ENCODE measurements around the gene PGBD2. TPM values are rescaled to one million over a fixed set of nuclear protein-coding genes. Genes with fewer than 3 reads are reported as not detected.
A peak's percentile ranks its signal among the peaks of the same experiment; 100 is the strongest.

PGBD2 gene
- total RNA-seq, 1 experiment from 2014 or later: 6.5 TPM

DNA sequence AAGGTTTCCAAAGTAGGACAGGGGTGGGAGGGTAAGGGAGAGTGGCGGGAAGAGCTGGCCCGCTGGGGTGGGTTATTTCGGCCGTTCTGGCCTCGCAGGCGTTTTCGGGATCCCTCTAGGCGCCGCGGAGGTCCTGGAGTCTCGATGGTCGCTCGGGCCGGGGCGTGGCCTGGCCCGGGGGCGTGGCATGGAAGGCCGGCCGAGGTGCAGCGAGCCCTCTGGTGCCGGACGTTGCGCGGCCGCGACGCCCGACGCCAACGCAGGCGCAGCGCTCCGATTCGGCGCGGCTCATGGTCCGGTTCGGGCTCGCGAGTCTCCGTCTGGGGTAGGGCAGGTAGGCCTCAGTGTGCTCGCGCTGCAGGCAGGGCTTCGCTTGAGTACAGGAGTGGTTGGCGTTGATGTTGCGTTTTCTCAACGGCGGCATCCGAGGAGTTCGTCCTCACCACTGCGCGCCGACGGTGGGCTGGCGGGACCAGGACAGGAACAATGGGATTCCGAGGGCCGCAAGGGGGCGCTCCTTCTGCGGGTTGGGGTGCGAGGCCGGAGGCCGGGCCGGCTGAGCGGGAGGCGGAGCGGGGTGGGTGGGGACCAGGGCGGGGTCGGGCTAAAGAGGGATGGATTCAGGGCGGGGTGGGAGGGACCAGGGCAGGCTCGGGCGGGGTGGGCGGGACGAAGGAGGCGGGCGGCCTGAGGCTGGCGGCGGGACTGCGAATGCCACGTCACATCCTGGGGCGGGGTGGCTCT is at the start of gene PGBD2 (continued):
- TF ChIP-seq, protein P1, sequence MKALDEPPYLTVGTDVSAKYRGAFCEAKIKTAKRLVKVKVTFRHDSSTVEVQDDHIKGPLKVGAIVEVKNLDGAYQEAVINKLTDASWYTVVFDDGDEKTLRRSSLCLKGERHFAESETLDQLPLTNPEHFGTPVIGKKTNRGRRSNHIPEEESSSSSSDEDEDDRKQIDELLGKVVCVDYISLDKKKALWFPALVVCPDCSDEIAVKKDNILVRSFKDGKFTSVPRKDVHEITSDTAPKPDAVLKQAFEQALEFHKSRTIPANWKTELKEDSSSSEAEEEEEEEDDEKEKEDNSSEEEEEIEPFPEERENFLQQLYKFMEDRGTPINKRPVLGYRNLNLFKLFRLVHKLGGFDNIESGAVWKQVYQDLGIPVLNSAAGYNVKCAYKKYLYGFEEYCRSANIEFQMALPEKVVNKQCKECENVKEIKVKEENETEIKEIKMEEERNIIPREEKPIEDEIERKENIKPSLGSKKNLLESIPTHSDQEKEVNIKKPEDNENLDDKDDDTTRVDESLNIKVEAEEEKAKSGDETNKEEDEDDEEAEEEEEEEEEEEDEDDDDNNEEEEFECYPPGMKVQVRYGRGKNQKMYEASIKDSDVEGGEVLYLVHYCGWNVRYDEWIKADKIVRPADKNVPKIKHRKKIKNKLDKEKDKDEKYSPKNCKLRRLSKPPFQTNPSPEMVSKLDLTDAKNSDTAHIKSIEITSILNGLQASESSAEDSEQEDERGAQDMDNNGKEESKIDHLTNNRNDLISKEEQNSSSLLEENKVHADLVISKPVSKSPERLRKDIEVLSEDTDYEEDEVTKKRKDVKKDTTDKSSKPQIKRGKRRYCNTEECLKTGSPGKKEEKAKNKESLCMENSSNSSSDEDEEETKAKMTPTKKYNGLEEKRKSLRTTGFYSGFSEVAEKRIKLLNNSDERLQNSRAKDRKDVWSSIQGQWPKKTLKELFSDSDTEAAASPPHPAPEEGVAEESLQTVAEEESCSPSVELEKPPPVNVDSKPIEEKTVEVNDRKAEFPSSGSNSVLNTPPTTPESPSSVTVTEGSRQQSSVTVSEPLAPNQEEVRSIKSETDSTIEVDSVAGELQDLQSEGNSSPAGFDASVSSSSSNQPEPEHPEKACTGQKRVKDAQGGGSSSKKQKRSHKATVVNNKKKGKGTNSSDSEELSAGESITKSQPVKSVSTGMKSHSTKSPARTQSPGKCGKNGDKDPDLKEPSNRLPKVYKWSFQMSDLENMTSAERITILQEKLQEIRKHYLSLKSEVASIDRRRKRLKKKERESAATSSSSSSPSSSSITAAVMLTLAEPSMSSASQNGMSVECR (CRISPR knock-in tag; IDR thresholded peaks at IDR 0.05; ENCODE audit: borderline replicate concordance): peak; percentile 94
- peak; percentile 87; the same call in 1 of the 2 replicates for TF ChIP-seq FOXP4 (CRISPR knock-in tag; IDR thresholded peaks at IDR 0.05)
- TF ChIP-seq FOXK1 (CRISPR knock-in tag; IDR thresholded peaks at IDR 0.05): peak; percentile 90
- TF ChIP-seq SOX15 (CRISPR knock-in tag; IDR thresholded peaks at IDR 0.05): no peak
- no peak for TF ChIP-seq ZNF425 (CRISPR knock-in tag; conservative IDR thresholded peaks at IDR 0.05)
- peak; percentile 83 for TF ChIP-seq GABPB1 (CRISPR knock-in tag; IDR thresholded peaks at IDR 0.05)
- TF ChIP-seq CREM (CRISPR knock-in tag; IDR thresholded peaks at IDR 0.05): peak; percentile 80
- no peak for TF ChIP-seq NR1H2 (CRISPR knock-in tag; IDR thresholded peaks at IDR 0.05)
- TF ChIP-seq, protein P2, sequence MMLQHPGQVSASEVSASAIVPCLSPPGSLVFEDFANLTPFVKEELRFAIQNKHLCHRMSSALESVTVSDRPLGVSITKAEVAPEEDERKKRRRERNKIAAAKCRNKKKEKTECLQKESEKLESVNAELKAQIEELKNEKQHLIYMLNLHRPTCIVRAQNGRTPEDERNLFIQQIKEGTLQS (CRISPR knock-in tag; conservative IDR thresholded peaks at IDR 0.05): no peak
- TF ChIP-seq CTCF (IDR thresholded peaks at IDR 0.05): peak; percentile 62
- TF ChIP-seq NR3C1 (CRISPR knock-in tag; conservative IDR thresholded peaks at IDR 0.05; ENCODE audit: low read depth): no peak
- TF ChIP-seq GTF2I (CRISPR knock-in tag; conservative IDR thresholded peaks at IDR 0.05): no peak
- TF ChIP-seq NFATC4 (CRISPR knock-in tag; IDR thresholded peaks at IDR 0.05): peak; percentile 61; the same call in 1 of the 2 replicates
- no peak for TF ChIP-seq NR2C2 (CRISPR knock-in tag; IDR thresholded peaks at IDR 0.05)
- TF ChIP-seq ESRRA (CRISPR knock-in tag; IDR thresholded peaks at IDR 0.05; ENCODE audit: borderline replicate concordance): peak; percentile 94
- TF ChIP-seq ZBTB21 (CRISPR knock-in tag; IDR thresholded peaks at IDR 0.05; ENCODE audit: borderline replicate concordance): no peak
- no peak for TF ChIP-seq ZNF263 (CRISPR knock-in tag; IDR thresholded peaks at IDR 0.05; ENCODE audit: low read depth)
- TF ChIP-seq PRRX2 (CRISPR knock-in tag; IDR thresholded peaks at IDR 0.05): no peak
- TF ChIP-seq, protein P3, sequence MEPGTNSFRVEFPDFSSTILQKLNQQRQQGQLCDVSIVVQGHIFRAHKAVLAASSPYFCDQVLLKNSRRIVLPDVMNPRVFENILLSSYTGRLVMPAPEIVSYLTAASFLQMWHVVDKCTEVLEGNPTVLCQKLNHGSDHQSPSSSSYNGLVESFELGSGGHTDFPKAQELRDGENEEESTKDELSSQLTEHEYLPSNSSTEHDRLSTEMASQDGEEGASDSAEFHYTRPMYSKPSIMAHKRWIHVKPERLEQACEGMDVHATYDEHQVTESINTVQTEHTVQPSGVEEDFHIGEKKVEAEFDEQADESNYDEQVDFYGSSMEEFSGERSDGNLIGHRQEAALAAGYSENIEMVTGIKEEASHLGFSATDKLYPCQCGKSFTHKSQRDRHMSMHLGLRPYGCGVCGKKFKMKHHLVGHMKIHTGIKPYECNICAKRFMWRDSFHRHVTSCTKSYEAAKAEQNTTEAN (CRISPR knock-in tag; IDR thresholded peaks at IDR 0.05): peak; percentile 89
- TF ChIP-seq, protein P4, sequence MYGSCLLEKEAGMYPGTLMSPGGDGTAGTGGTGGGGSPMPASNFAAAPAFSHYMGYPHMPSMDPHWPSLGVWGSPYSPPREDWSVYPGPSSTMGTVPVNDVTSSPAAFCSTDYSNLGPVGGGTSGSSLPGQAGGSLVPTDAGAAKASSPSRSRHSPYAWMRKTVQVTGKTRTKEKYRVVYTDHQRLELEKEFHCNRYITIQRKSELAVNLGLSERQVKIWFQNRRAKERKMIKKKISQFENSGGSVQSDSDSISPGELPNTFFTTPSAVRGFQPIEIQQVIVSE (CRISPR knock-in tag; IDR thresholded peaks at IDR 0.05; ENCODE audit: borderline replicate concordance): no peak
- TF ChIP-seq, protein P5, sequence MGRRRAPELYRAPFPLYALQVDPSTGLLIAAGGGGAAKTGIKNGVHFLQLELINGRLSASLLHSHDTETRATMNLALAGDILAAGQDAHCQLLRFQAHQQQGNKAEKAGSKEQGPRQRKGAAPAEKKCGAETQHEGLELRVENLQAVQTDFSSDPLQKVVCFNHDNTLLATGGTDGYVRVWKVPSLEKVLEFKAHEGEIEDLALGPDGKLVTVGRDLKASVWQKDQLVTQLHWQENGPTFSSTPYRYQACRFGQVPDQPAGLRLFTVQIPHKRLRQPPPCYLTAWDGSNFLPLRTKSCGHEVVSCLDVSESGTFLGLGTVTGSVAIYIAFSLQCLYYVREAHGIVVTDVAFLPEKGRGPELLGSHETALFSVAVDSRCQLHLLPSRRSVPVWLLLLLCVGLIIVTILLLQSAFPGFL (CRISPR knock-in tag; IDR thresholded peaks at IDR 0.05; ENCODE audit: borderline replicate concordance): 0 out of 2 replicates have a peak, but pooled peaks have one; percentile 63
